VCaP (cell line): Measurements from ENCODE around the gene ZNF709.
A peak's percentile ranks its signal among the peaks of the same experiment; 100 is the strongest.

Experiments
- H3K27ac ChIP-seq: fragments of 450-650 bp; 2 replicates; pipeline ENCODE4 v1.5.1; 2017
- CTCF ChIP-seq: fragments of 450-650 bp; conservative IDR thresholded peaks from 2 replicates; pipeline ENCODE4 v1.5.1; 2017; ENCODE audit warnings: mild to moderate bottlenecking, moderate library complexity

Gene ZNF709

GRCh38 chr19:12484371-12485051 lies at the start of gene ZNF709:
TSS of gene ZNF709 (minus strand) at chr19:12484816. CDS start at chr19:12484657, 159 bp downstream.
- H3K27ac ChIP-seq, result peak within 1 kb of the TSS; percentile 73
- TF ChIP-seq CTCF, result no peak

GRCh38 chr19:12527034-12527836 lies 42.6 kb upstream of the ZNF709 start:
- H3K27ac ChIP-seq, result no peak overlapping the region
- no peak for TF ChIP-seq CTCF

GRCh38 chr19:12526542-12526941 lies 41.9 kb upstream of the ZNF709 start:
- H3K27ac ChIP-seq, result no peak overlapping the region
- TF ChIP-seq CTCF, result no peak

- peak; percentile 69 for TF ChIP-seq CTCF
- H3K27ac ChIP-seq, result no peak overlapping the region
Measured at GRCh38 chr19:12521996-12522395, 37.4 kb upstream of the ZNF709 start.

GRCh38 chr19:12513531-12514061 lies 29.0 kb upstream of the ZNF709 start:
- no peak for TF ChIP-seq CTCF

DNA sequence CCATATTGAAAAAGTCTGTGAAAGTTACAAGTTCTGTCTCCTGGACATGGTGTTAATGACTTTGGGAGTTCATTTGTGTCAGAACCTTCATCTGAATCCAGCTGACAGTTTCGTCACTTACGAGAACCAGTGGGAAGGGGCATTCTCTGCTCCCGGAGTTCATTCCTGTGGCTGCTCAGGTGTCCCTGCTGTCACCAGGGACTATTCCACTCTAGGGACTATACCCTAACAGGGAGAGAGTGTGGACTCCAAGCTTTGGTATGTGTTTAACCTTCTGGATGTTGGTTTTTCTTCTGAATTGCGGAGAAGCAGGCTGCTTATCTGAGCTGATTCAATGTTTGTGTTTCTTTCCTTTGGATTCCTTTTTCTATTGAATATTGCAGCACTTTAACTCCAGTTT lies 12.4 kb upstream of the ZNF709 start:
- H3K27ac ChIP-seq, result no peak overlapping the region
- TF ChIP-seq CTCF, result no peak

More at GRCh38 chr19:12513531-12514061, 29.0 kb upstream of the ZNF709 start:
- H3K27ac ChIP-seq, result no peak overlapping the region

- H3K27ac ChIP-seq, result no peak overlapping the region
- TF ChIP-seq CTCF, result no peak
Measured at GRCh38 chr19:12496480-12496879, 11.9 kb upstream of the ZNF709 start.
